A673 (cell line): ENCODE data around the gene CPA1.

Source experiments
- EZH2 ChIP-seq: fragments of 200-600 bp; sonication (generic); IDR thresholded peaks from 2 replicates; pipeline ENCODE4 v1.6.1; 2017; ENCODE audit warnings: borderline replicate concordance, low read depth, mild to moderate bottlenecking, mixed read lengths, antibody characterized with exemption, low read length; ENCODE audit not compliant: poor library complexity, severe bottlenecking
- TF ChIP-seq, protein P1 (sequence below): fragments of 300-800, 200-600 bp; sonication (generic); conservative IDR thresholded peaks from 2 replicates; pipeline ENCODE4 v1.5.1; 2017; ENCODE audit warnings: low read depth, mild to moderate bottlenecking, antibody characterized with exemption, low read length, moderate library complexity, mixed read lengths

DNA sequence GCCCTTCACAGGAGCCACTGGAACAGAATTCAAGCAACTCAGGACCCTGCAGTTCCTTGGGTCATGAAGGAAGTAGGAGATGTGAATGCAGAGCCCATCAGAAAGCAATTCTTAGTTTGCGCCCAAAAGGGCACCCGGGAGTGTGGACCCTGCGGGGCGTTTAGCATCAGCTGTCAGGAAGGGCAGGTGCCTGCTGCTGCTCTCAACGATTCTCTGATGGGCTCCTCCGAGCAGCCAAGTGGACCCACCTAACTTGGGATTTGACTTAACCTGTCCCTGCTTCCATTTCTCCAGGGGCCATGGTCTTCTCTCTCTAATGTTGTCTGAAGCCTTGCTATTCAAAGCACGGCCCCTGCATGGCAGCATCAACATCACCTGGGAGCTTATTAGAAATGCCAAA lies 18.6 kb upstream of the CPA1 start:
- TF ChIP-seq, protein P1, sequence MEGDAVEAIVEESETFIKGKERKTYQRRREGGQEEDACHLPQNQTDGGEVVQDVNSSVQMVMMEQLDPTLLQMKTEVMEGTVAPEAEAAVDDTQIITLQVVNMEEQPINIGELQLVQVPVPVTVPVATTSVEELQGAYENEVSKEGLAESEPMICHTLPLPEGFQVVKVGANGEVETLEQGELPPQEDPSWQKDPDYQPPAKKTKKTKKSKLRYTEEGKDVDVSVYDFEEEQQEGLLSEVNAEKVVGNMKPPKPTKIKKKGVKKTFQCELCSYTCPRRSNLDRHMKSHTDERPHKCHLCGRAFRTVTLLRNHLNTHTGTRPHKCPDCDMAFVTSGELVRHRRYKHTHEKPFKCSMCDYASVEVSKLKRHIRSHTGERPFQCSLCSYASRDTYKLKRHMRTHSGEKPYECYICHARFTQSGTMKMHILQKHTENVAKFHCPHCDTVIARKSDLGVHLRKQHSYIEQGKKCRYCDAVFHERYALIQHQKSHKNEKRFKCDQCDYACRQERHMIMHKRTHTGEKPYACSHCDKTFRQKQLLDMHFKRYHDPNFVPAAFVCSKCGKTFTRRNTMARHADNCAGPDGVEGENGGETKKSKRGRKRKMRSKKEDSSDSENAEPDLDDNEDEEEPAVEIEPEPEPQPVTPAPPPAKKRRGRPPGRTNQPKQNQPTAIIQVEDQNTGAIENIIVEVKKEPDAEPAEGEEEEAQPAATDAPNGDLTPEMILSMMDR = no peak
- TF ChIP-seq EZH2 = no peak
